ENCODE data around the gene VCL. TPM values are rescaled to one million over a fixed set of nuclear protein-coding genes. Genes with fewer than 3 reads are reported as not detected.

Gene VCL
- total RNA-seq, 1 experiment from 2014 or later: 495 TPM

- Histone ChIP-seq H3K27ac (ENCODE audit: low read length) (no peak overlapping the region), H3K36me3 (ENCODE audit: control insufficient read depth, insufficient read depth, low read length) (peaks cover 26% of the 10 kb centered on the region), H3K4me3 (ENCODE audit: low read depth in 2 of 2, low read length in 2 of 2) (no peak overlapping the region), H3K9me3 (ENCODE audit: control insufficient read depth, insufficient read depth, low read depth, low read length) (no peaks in the 10 kb centered on the region), H3K27me3 (ENCODE audit: control insufficient read depth, insufficient read depth, low read length) (no peaks in the 10 kb centered on the region), H3K4me1 (ENCODE audit: control insufficient read depth, insufficient read depth, low read length) (peaks cover 31% of the 10 kb centered on the region)
- ChIA-PET POLR2A (no interaction called here), CTCF (no interaction called here)
- ATAC-seq: no peak
- no peak for DNase-seq (ENCODE audit: low read depth, low spot score)
- no TSS peak for BruUV-seq (replicated peaks)
- TF ChIP-seq CTCF (IDR thresholded peaks at IDR 0.05): no peak
- TF ChIP-seq POLR2AphosphoS5 (IDR thresholded peaks at IDR 0.05; ENCODE audit: low read depth, low read length): no peak; the same call in 1 of the 2 replicates
- no peak for TF ChIP-seq REST (IDR thresholded peaks at IDR 0.05; ENCODE audit: insufficient read depth in 1 of 2, low read depth in 2 of 2, low read length in 1 of 2)
- in situ Hi-C loops (cut with HindIII; ENCODE audit: low pct_unique_long_range_greater_than_20kb, low sequenced_read_pairs) (no loop called here), intact Hi-C loops (cut with micrococcal nuclease; ENCODE audit: unreplicated experiment) (no loop called here)
These were observed 50.0 kb downstream of the VCL start for GRCh38 chr10:74047871-74048270.

GRCh38 chr10:74048433-74048832 lies 50.5 kb downstream of the VCL start:
- Histone ChIP-seq H3K4me1 (ENCODE audit: control insufficient read depth, insufficient read depth, low read length) (peaks cover 31% of the 10 kb centered on the region), H3K27ac (ENCODE audit: low read length) (no peak overlapping the region), H3K4me3 (ENCODE audit: low read depth in 2 of 2, low read length in 2 of 2) (no peak overlapping the region), H3K36me3 (ENCODE audit: control insufficient read depth, insufficient read depth, low read length) (peaks cover 22% of the 10 kb centered on the region), H3K9me3 (ENCODE audit: control insufficient read depth, insufficient read depth, low read depth, low read length) (no peaks in the 10 kb centered on the region), H3K27me3 (ENCODE audit: control insufficient read depth, insufficient read depth, low read length) (no peaks in the 10 kb centered on the region)
- DNase-seq (ENCODE audit: low read depth, low spot score) (no peak), ATAC-seq (no peak)
- TF ChIP-seq CTCF (IDR thresholded peaks at IDR 0.05) (no peak), POLR2AphosphoS5 (IDR thresholded peaks at IDR 0.05; ENCODE audit: low read depth, low read length) (no peak), REST (IDR thresholded peaks at IDR 0.05; ENCODE audit: insufficient read depth in 1 of 2, low read depth in 2 of 2, low read length in 1 of 2) (no peak), TCF7L2 (IDR thresholded peaks at IDR 0.05; ENCODE audit: low read depth, low read length) (no peak), SIN3A (IDR thresholded peaks at IDR 0.05; ENCODE audit: borderline replicate concordance, insufficient read depth, low read depth, low read length) (no peak)
- in situ Hi-C loops (cut with HindIII; ENCODE audit: low pct_unique_long_range_greater_than_20kb, low sequenced_read_pairs) (no loop called here), intact Hi-C loops (cut with micrococcal nuclease; ENCODE audit: unreplicated experiment) (no loop called here)
- ChIA-PET CTCF (no interaction called here), POLR2A (no interaction called here)
- BruUV-seq (replicated peaks): no TSS peak

Data from Panc1 (cell line).